A549 (cell line): ENCODE measurements around the gene FBXO30.

Experiments used
- CHD4 ChIP-seq: fragments of 200-600 bp; sonication (generic); IDR thresholded peaks from 2 replicates; pipeline ENCODE4 v1.6.1; 2016; ENCODE audit warnings: antibody characterized with exemption, mild to moderate bottlenecking, borderline replicate concordance
- TF ChIP-seq, protein P1 (sequence below): fragments of >200 bp; sonication (Bioruptor Twin); formaldehyde crosslinking; IDR thresholded peaks from 3 replicates; pipeline ENCODE4 v1.5.1; 2016
- TF ChIP-seq, protein P2 (sequence below): fragments of 150-350 bp; IDR thresholded peaks from 2 replicates; pipeline ENCODE4 v1.6.1; 2014; ENCODE audit warnings: low read depth, mild to moderate bottlenecking, low read length

GRCh38 chr6:145814501-145815308, at the start of gene FBXO30:
- TF ChIP-seq, protein P1, sequence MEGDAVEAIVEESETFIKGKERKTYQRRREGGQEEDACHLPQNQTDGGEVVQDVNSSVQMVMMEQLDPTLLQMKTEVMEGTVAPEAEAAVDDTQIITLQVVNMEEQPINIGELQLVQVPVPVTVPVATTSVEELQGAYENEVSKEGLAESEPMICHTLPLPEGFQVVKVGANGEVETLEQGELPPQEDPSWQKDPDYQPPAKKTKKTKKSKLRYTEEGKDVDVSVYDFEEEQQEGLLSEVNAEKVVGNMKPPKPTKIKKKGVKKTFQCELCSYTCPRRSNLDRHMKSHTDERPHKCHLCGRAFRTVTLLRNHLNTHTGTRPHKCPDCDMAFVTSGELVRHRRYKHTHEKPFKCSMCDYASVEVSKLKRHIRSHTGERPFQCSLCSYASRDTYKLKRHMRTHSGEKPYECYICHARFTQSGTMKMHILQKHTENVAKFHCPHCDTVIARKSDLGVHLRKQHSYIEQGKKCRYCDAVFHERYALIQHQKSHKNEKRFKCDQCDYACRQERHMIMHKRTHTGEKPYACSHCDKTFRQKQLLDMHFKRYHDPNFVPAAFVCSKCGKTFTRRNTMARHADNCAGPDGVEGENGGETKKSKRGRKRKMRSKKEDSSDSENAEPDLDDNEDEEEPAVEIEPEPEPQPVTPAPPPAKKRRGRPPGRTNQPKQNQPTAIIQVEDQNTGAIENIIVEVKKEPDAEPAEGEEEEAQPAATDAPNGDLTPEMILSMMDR, result no peak
- TF ChIP-seq CHD4, result no peak
- TF ChIP-seq, protein P2, sequence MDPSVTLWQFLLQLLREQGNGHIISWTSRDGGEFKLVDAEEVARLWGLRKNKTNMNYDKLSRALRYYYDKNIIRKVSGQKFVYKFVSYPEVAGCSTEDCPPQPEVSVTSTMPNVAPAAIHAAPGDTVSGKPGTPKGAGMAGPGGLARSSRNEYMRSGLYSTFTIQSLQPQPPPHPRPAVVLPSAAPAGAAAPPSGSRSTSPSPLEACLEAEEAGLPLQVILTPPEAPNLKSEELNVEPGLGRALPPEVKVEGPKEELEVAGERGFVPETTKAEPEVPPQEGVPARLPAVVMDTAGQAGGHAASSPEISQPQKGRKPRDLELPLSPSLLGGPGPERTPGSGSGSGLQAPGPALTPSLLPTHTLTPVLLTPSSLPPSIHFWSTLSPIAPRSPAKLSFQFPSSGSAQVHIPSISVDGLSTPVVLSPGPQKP, result no peak
